Mesothelial cell of epicardium (in vitro differentiated cells): Measurements from ENCODE around the gene ITK. TPM values are rescaled to one million over a fixed set of nuclear protein-coding genes. Genes with fewer than 3 reads are reported as not detected.

ENCODE experiments used
- DNase-seq, 2 experiments: peaks; one replicate each; pipeline ENCODE4 v3.0.0; 2021; ENCODE audit warnings: low spot score in 2 of 2; ENCODE audit not compliant: unreplicated experiment in 2 of 2
- H3K27ac Mint-ChIP-seq: 2 replicates; pipeline ENCODE4 v1.8.0; 2021; ENCODE audit warnings: mixed read lengths
- H3K27me3 Mint-ChIP-seq: 2 replicates; pipeline ENCODE4 v1.8.0; 2021; ENCODE audit warnings: low read depth, mixed read lengths
- H3K36me3 Mint-ChIP-seq: 2 replicates; pipeline ENCODE4 v1.8.0; 2021; ENCODE audit warnings: mixed read lengths
- H3K4me1 Mint-ChIP-seq: 2 replicates; pipeline ENCODE4 v1.8.0; 2021; ENCODE audit warnings: mixed read lengths
- H3K4me3 Mint-ChIP-seq: 2 replicates; pipeline ENCODE4 v1.8.0; 2021; ENCODE audit warnings: mild to moderate bottlenecking, moderate library complexity, mixed read lengths
- H3K9me3 Mint-ChIP-seq: 2 replicates; pipeline ENCODE4 v1.8.0; 2021; ENCODE audit warnings: mixed read lengths
- total RNA-seq: library from RNA; stranded (reverse); gene quantifications from 3 replicates; pipeline ENCODE4 v1.2.1, GENCODE V29; 2021
- TF ChIP-seq, protein P1 (sequence below): fragments of 200-600 bp; sonication (generic); IDR thresholded peaks from one replicate; pipeline ENCODE4 v1.5.0; 2021; ENCODE audit warnings: antibody characterized with exemption; ENCODE audit not compliant: unreplicated experiment

Gene ITK
- total RNA-seq, 1 donor from 2014 or later: 0.09 TPM

DNA sequence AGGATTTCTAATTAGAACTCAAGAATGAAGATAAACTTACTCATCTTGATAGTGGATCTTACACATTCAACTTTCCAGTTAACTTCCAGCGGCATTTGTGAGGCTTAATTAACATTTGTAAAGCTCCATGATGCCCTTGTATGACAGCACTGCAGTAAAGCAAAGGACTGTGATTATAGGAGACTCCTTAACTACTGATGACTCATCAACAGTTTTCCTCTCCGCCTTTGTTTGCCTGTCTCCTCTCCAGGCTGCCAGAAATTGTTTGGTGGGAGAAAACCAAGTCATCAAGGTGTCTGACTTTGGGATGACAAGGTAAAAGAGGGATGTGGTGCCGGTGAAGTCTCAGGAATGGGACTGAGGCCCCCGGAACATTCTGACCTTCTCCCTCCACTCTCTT, 64.8 kb downstream of the ITK start:
- H3K36me3 Mint-ChIP-seq: no peaks in the 10 kb centered on the region
- H3K27me3 Mint-ChIP-seq: no peaks in the 10 kb centered on the region
- H3K27ac Mint-ChIP-seq: no peak overlapping the region

DNA sequence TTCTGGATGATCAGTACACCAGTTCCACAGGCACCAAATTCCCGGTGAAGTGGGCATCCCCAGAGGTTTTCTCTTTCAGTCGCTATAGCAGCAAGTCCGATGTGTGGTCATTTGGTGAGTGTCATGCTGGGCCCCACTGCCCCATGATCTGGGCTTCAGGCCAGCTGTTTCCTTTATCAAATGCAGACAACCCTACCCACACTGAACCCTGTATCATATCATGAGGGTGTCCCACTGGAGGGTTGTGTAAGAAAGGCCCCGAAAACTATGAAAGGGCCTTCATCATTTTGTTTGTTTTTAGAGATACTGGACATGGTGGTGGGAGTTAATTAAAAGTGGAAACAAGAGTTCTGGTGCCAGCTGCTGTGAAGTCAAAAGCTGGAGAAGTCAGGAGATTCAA, 65.2 kb downstream of the ITK start:
- no peak overlapping the region for H3K27ac Mint-ChIP-seq
- no peak overlapping the region for H3K4me3 Mint-ChIP-seq
- DNase-seq: no peak
- H3K9me3 Mint-ChIP-seq: no peaks in the 10 kb centered on the region
- H3K4me1 Mint-ChIP-seq: no peaks in the 10 kb centered on the region
- TF ChIP-seq, protein P1, sequence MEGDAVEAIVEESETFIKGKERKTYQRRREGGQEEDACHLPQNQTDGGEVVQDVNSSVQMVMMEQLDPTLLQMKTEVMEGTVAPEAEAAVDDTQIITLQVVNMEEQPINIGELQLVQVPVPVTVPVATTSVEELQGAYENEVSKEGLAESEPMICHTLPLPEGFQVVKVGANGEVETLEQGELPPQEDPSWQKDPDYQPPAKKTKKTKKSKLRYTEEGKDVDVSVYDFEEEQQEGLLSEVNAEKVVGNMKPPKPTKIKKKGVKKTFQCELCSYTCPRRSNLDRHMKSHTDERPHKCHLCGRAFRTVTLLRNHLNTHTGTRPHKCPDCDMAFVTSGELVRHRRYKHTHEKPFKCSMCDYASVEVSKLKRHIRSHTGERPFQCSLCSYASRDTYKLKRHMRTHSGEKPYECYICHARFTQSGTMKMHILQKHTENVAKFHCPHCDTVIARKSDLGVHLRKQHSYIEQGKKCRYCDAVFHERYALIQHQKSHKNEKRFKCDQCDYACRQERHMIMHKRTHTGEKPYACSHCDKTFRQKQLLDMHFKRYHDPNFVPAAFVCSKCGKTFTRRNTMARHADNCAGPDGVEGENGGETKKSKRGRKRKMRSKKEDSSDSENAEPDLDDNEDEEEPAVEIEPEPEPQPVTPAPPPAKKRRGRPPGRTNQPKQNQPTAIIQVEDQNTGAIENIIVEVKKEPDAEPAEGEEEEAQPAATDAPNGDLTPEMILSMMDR: no peak
- no peaks in the 10 kb centered on the region for H3K36me3 Mint-ChIP-seq
- no peaks in the 10 kb centered on the region for H3K27me3 Mint-ChIP-seq

More for the DNA sequence above, 64.8 kb downstream of the ITK start:
- Mint-ChIP-seq H3K4me3 (no peak overlapping the region), H3K4me1 (no peaks in the 10 kb centered on the region), H3K9me3 (no peaks in the 10 kb centered on the region)
- TF ChIP-seq, protein P1: no peak
- no peak for DNase-seq

DNA sequence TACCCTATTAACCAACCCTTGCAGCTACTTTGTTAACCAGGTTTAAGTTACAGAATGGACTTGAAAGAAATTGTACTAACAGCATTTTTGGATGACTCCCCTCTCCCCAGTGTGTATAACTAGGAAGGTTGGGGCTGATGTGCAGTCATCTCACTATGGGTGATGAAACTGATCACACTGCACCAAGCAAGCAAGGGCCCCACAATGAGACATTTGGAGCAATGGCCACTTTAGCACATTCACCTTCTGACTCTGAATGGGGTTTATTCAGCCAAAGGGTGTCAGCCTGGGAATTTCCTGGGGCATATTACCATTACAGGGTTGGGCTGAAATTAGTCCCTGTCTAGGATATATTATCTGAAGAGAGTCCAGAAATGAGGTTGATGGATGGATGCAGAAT, 66.6 kb downstream of the ITK start:
- Mint-ChIP-seq H3K27me3 (no peaks in the 10 kb centered on the region), H3K27ac (no peak overlapping the region), H3K9me3 (no peaks in the 10 kb centered on the region), H3K36me3 (no peaks in the 10 kb centered on the region), H3K4me1 (no peaks in the 10 kb centered on the region), H3K4me3 (no peak overlapping the region)
- no peak for DNase-seq
- TF ChIP-seq, protein P1: no peak

- H3K4me1 Mint-ChIP-seq: peaks cover 7% of the 10 kb centered on the region
- no peaks in the 10 kb centered on the region for H3K9me3 Mint-ChIP-seq
- TF ChIP-seq, protein P1: no peak
- DNase-seq: no peak
- no peaks in the 10 kb centered on the region for H3K27me3 Mint-ChIP-seq
- no peak overlapping the region for H3K27ac Mint-ChIP-seq
- no peak overlapping the region for H3K4me3 Mint-ChIP-seq
- no peaks in the 10 kb centered on the region for H3K36me3 Mint-ChIP-seq
Observed at GRCh38 chr5:157248821-157249470, 68.3 kb downstream of the ITK start.

DNA sequence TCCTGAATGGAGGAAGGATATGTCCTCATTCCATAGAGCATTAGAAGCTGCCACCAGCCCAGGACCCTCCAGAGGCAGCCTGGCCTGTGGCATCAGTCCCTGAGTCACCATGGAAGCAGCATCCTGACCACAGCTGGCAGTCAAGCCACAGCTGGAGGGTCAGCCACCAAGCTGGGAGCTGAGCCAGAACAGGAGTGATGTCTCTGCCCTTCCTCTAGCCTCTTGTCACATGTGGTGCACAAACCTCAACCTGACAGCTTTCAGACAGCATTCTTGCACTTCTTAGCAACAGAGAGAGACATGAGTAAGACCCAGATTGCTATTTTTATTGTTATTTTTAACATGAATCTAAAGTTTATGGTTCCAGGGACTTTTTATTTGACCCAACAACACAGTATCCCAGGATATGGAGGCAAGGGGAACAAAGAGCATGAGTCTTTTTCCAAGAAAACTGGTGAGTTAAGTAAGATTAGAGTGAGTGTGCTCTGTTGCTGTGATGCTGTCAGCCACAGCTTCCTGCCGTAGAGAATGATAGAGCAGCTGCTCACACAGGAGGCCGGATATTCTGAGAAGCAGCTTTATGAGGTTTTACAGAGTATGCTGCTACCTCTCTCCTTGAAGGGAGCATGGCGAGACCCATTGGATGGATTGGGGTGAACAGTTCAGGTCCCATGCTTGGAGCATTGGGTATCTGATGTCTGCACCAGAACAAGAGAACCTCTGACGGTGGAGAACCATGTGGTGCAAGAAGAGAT, 72.2 kb downstream of the ITK start:
- no peaks in the 10 kb centered on the region for H3K9me3 Mint-ChIP-seq
- H3K27ac Mint-ChIP-seq: no peak overlapping the region
- H3K36me3 Mint-ChIP-seq: no peaks in the 10 kb centered on the region
- H3K4me1 Mint-ChIP-seq: peaks cover 7% of the 10 kb centered on the region
- no peak overlapping the region for H3K4me3 Mint-ChIP-seq
- TF ChIP-seq, protein P1: no peak
- no peaks in the 10 kb centered on the region for H3K27me3 Mint-ChIP-seq
- DNase-seq: no peak
